ENCODE results near the gene RPL4. TPM values are rescaled to one million over a fixed set of nuclear protein-coding genes. Genes with fewer than 3 reads are reported as not detected.
"Not testable (repeated sequence)": the region's sequence is repeated elsewhere in the genome, so short reads cannot be mapped to it uniquely, and the experiment has no call there.

RPL4 gene
- total and polyA plus RNA-seq, 10 of the 15 experiments (the other 5 are each of a cell fraction or from before 2014, with no cell fraction given): 2,004 to 8,888 (median 4,667) TPM

GRCh38 chr15:66461917-66462316, 42.7 kb downstream of the RPL4 start:
- no peak for DNase-seq (ENCODE audit: low read depth, low spot score)
- Histone ChIP-seq H3K27ac (ENCODE audit: control insufficient read depth, insufficient read depth) (no peak overlapping the region), H3K9me3 (replicated peaks; ENCODE audit: control insufficient read depth, insufficient read depth, low read length) (no peaks in the 10 kb centered on the region), H3K4me3 (no peak overlapping the region), H3K9ac (ENCODE audit: control insufficient read depth, insufficient read depth, low read length) (no peak overlapping the region), H3K36me3 (ENCODE audit: control insufficient read depth in 2 of 2, insufficient read depth in 2 of 2, low read length in 1 of 2) (peaks cover 0 to 20% of the 10 kb centered on the region in 2 experiments), H3K4me1 (ENCODE audit: control insufficient read depth, insufficient read depth, low read length) (no peaks in the 10 kb centered on the region), H3K4me2 (ENCODE audit: control insufficient read depth, insufficient read depth) (no peak overlapping the region), H3K79me2 (ENCODE audit: control insufficient read depth, insufficient read depth, low read length) (no peaks in the 10 kb centered on the region), H3K27me3 (replicated peaks in 1 of 2; ENCODE audit: control insufficient read depth in 2 of 2, insufficient read depth in 2 of 2, low read length in 1 of 2) (no peaks in the 10 kb centered on the region), H4K20me1 (ENCODE audit: control insufficient read depth, insufficient read depth) (no peaks in the 10 kb centered on the region), H2AFZ (ENCODE audit: control insufficient read depth, low read depth, low read length) (no peak overlapping the region)
- RAD21 ChIA-PET (ENCODE audit: unreplicated experiment): no interaction called here
- 98% methylated on average over 2 of the region's 2 CpGs for WGBS (ENCODE audit: insufficient coverage, insufficient replicate concordance, low lambda C conversion rate, missing lambda C conversion rate)
- SMC1A ChIA-PET (ENCODE audit: uncharacterized antibody, unreplicated experiment): interaction anchor here (1.3 kb wide), 1 partner anchor 10 kb away, joined by 4 read pairs; no protein-coding TSS in a partner anchor
- POLR2A ChIA-PET: interaction anchor here (0.6 kb wide), 1 partner anchor 41 kb away, joined by 4 read pairs; no protein-coding TSS in a partner anchor
- no peak for FAIRE-seq
- in situ Hi-C loops (cut with MboI): no loop called here
- CTCF ChIA-PET: no interaction called here
- no peak for ATAC-seq
- TF ChIP-seq NBN (IDR thresholded peaks at IDR 0.05) (no peak), RBBP5 (conservative IDR thresholded peaks at IDR 0.05) (no peak), MXI1 (IDR thresholded peaks at IDR 0.05; ENCODE audit: low read depth, low read length) (no peak), ZNF384 (IDR thresholded peaks at IDR 0.05; ENCODE audit: borderline replicate concordance, low read depth, low read length) (no peak), NR2F1 (conservative IDR thresholded peaks at IDR 0.05) (no peak), CBX3 (IDR thresholded peaks at IDR 0.05; ENCODE audit: borderline replicate concordance, low read depth) (no peak), ZBTB33 (IDR thresholded peaks at IDR 0.05) (no peak)
- intact Hi-C loops (cut with micrococcal nuclease; ENCODE audit: unreplicated experiment): no loop called here
- no TSS peak for BruUV-seq (replicated peaks)

GRCh38 chr15:66461294-66461693, 43.4 kb downstream of the RPL4 start:
- H2AFZ ChIP-seq (ENCODE audit: control insufficient read depth, low read depth, low read length); BruUV-seq (replicated peaks); H4K20me1 ChIP-seq (ENCODE audit: control insufficient read depth, insufficient read depth); ATAC-seq; DNase-seq (ENCODE audit: low read depth, low spot score); H3K4me2 ChIP-seq (ENCODE audit: control insufficient read depth, insufficient read depth); intact Hi-C loops (cut with micrococcal nuclease; ENCODE audit: unreplicated experiment); H3K4me3 ChIP-seq; H3K9ac ChIP-seq (ENCODE audit: control insufficient read depth, insufficient read depth, low read length); H3K27ac ChIP-seq (ENCODE audit: control insufficient read depth, insufficient read depth); RAD21 ChIA-PET (ENCODE audit: unreplicated experiment); in situ Hi-C loops (cut with MboI); FAIRE-seq; POLR2A ChIA-PET; H3K79me2 ChIP-seq (ENCODE audit: control insufficient read depth, insufficient read depth, low read length); H3K4me1 ChIP-seq (ENCODE audit: control insufficient read depth, insufficient read depth, low read length); H3K27me3 ChIP-seq (replicated peaks in 1 of 2; ENCODE audit: control insufficient read depth in 2 of 2, insufficient read depth in 2 of 2, low read length in 1 of 2); H3K9me3 ChIP-seq (replicated peaks; ENCODE audit: control insufficient read depth, insufficient read depth, low read length); CTCF ChIA-PET: not testable (repeated sequence)
- SMC1A ChIA-PET (ENCODE audit: uncharacterized antibody, unreplicated experiment): interaction anchor here (1.3 kb wide), 1 partner anchor 11 kb away, joined by 4 read pairs; no protein-coding TSS in a partner anchor
- peaks cover 0 to 23% of the 10 kb centered on the region in 2 experiments for H3K36me3 ChIP-seq (ENCODE audit: control insufficient read depth in 2 of 2, insufficient read depth in 2 of 2, low read length in 1 of 2)
- 99% methylated on average over 6 of the region's 6 CpGs for WGBS (ENCODE audit: insufficient coverage, insufficient replicate concordance, low lambda C conversion rate, missing lambda C conversion rate)

Measured in GM12878 (cell line).